H9 (cell line): ENCODE results near the gene RAB26. TPM values are rescaled to one million over a fixed set of nuclear protein-coding genes. Genes with fewer than 3 reads are reported as not detected.

Experiments used
- DNase-seq: peaks from one replicate; pipeline ENCODE4 v3.0.0-alpha.2; 2017
- H2AFZ ChIP-seq: one replicate; pipeline ENCODE4 v1.6.1; 2013; ENCODE audit warnings: mild to moderate bottlenecking, low read length, control low read depth, moderate library complexity
- H2AK5ac ChIP-seq: 2 replicates; pipeline ENCODE4 v1.6.1; 2013; ENCODE audit warnings: low read length, control low read depth, mixed read lengths; ENCODE audit not compliant: insufficient read length
- H2BK120ac ChIP-seq: one replicate; pipeline ENCODE4 v1.6.1; 2013; ENCODE audit warnings: low read depth, mild to moderate bottlenecking, low read length, control low read depth, inconsistent platforms; ENCODE audit not compliant: poor library complexity, severe bottlenecking
- H2BK12ac ChIP-seq: 2 replicates; pipeline ENCODE4 v1.6.1; 2013; ENCODE audit warnings: low read length, control low read depth, mixed read lengths, low read depth; ENCODE audit not compliant: insufficient read length
- H2BK15ac ChIP-seq: 2 replicates; pipeline ENCODE4 v1.6.1; 2013; ENCODE audit warnings: low read depth, low read length, control low read depth
- H2BK20ac ChIP-seq: one replicate; pipeline ENCODE4 v1.6.1; 2013; ENCODE audit warnings: low read depth, mild to moderate bottlenecking, low read length, control low read depth, inconsistent platforms; ENCODE audit not compliant: poor library complexity, severe bottlenecking
- H2BK5ac ChIP-seq: 2 replicates; pipeline ENCODE4 v1.6.1; 2013; ENCODE audit warnings: low read length, control low read depth, mixed read lengths; ENCODE audit not compliant: insufficient read length
- H3K14ac ChIP-seq: 2 replicates; pipeline ENCODE4 v1.6.1; 2013; ENCODE audit warnings: low read length, control low read depth; ENCODE audit not compliant: insufficient read depth
- H3K18ac ChIP-seq: 2 replicates; pipeline ENCODE4 v1.6.1; 2013; ENCODE audit warnings: low read depth, mild to moderate bottlenecking, mixed read lengths, low read length, control low read depth; ENCODE audit not compliant: insufficient read length
- H3K23ac ChIP-seq: 2 replicates; pipeline ENCODE4 v1.6.1; 2013; ENCODE audit warnings: low read length, control low read depth, mixed read lengths, low read depth; ENCODE audit not compliant: insufficient read length
- H3K23me2 ChIP-seq: 2 replicates; pipeline ENCODE4 v1.6.1; 2013; ENCODE audit warnings: low read depth, mild to moderate bottlenecking, mixed read lengths, low read length, control low read depth; ENCODE audit not compliant: insufficient read length, poor library complexity, severe bottlenecking
- H3K27ac ChIP-seq: 2 replicates; pipeline ENCODE4 v1.5.1; 2013; ENCODE audit warnings: low read length, control low read depth, mixed read lengths, low read depth; ENCODE audit not compliant: insufficient read length
- H3K27me3 ChIP-seq: 2 replicates; pipeline ENCODE4 v1.6.1; 2013; ENCODE audit warnings: low read length, control low read depth, inconsistent platforms; ENCODE audit not compliant: insufficient read depth
- H3K4ac ChIP-seq: 2 replicates; pipeline ENCODE4 v1.6.1; 2013; ENCODE audit warnings: low read depth, mild to moderate bottlenecking, control low read depth, inconsistent platforms, low read length, moderate library complexity
- H3K4me1 ChIP-seq: 2 replicates; pipeline ENCODE4 v1.6.1; 2013; ENCODE audit warnings: low read length, control low read depth, inconsistent platforms; ENCODE audit not compliant: insufficient read depth
- H3K4me2 ChIP-seq: 2 replicates; pipeline ENCODE4 v1.6.1; 2013; ENCODE audit warnings: low read length, control low read depth, mixed read lengths; ENCODE audit not compliant: insufficient read length, insufficient read depth
- H3K56ac ChIP-seq: 2 replicates; pipeline ENCODE4 v1.6.1; 2013; ENCODE audit warnings: low read depth, mild to moderate bottlenecking, mixed read lengths, low read length, control low read depth; ENCODE audit not compliant: insufficient read length
- H3K79me1 ChIP-seq: 2 replicates; pipeline ENCODE4 v1.6.1; 2013; ENCODE audit warnings: low read depth, mild to moderate bottlenecking, moderate library complexity, low read length, control low read depth, inconsistent platforms; ENCODE audit not compliant: insufficient read depth, poor library complexity, severe bottlenecking
- H3K79me2 ChIP-seq: 2 replicates; pipeline ENCODE4 v1.6.1; 2013; ENCODE audit warnings: low read length, control low read depth, inconsistent platforms; ENCODE audit not compliant: insufficient read depth
- H3K9ac ChIP-seq: 2 replicates; pipeline ENCODE4 v1.6.1; 2013; ENCODE audit warnings: low read length, control low read depth, mixed read lengths; ENCODE audit not compliant: insufficient read length; ENCODE audit errors: extremely low read depth
- H3K9me3 ChIP-seq: one replicate; pipeline ENCODE4 v1.6.1; 2013; ENCODE audit warnings: low read depth, low read length, inconsistent platforms; ENCODE audit not compliant: control insufficient read depth
- H3T11ph ChIP-seq: one replicate; pipeline ENCODE4 v1.6.1; 2013; ENCODE audit warnings: mild to moderate bottlenecking, low read length, control low read depth, inconsistent platforms
- H4K20me1 ChIP-seq: one replicate; pipeline ENCODE4 v1.6.1; 2013; ENCODE audit not compliant: control insufficient read depth, insufficient read length, insufficient read depth
- H4K5ac ChIP-seq: 2 replicates; pipeline ENCODE4 v1.6.1; 2013; ENCODE audit warnings: low read depth, mild to moderate bottlenecking, mixed read lengths, low read length, control low read depth; ENCODE audit not compliant: insufficient read length
- H4K8ac ChIP-seq: replicated peaks from 2 replicates; pipeline ENCODE4 v1.6.1; 2013; ENCODE audit warnings: low read length, control low read depth, mixed read lengths, low read depth; ENCODE audit not compliant: insufficient read length
- H4K91ac ChIP-seq: 2 replicates; pipeline ENCODE4 v1.6.1; 2013; ENCODE audit warnings: low read depth, mild to moderate bottlenecking, moderate library complexity, mixed read lengths, low read length, control low read depth; ENCODE audit not compliant: insufficient read length
- H3K27ac Mint-ChIP-seq, 3 experiments: 2 replicates in 2 of 3; 3 replicates in 1 of 3; pipeline ENCODE4 v1.8.0; 2020 to 2021; ENCODE audit warnings: mixed read lengths in 3 of 3, mild to moderate bottlenecking in 1 of 3, moderate library complexity in 1 of 3
- H3K27me3 Mint-ChIP-seq: 2 replicates; pipeline ENCODE4 v1.8.0; 2021; ENCODE audit warnings: low read depth, mild to moderate bottlenecking, moderate library complexity, mixed read lengths
- H3K36me3 Mint-ChIP-seq, 3 experiments: 2 replicates in 2 of 3; 3 replicates in 1 of 3; pipeline ENCODE4 v1.8.0; 2020 to 2021; ENCODE audit warnings: low read depth in 3 of 3, mixed read lengths in 3 of 3; ENCODE audit not compliant: insufficient read depth in 1 of 3
- H3K4me1 Mint-ChIP-seq, 2 experiments: 2 replicates each; pipeline ENCODE4 v1.8.0; 2020; ENCODE audit warnings: mixed read lengths in 2 of 2
- H3K4me3 Mint-ChIP-seq, 2 experiments: 2 replicates in 1 of 2; 3 replicates in 1 of 2; pipeline ENCODE4 v1.8.0; 2020 to 2021; ENCODE audit warnings: mild to moderate bottlenecking in 2 of 2, mixed read lengths in 2 of 2, moderate library complexity in 1 of 2
- H3K9me3 Mint-ChIP-seq, 2 experiments: 2 replicates in 1 of 2; 3 replicates in 1 of 2; pipeline ENCODE4 v1.8.0; 2020; ENCODE audit warnings: mild to moderate bottlenecking in 2 of 2, mixed read lengths in 2 of 2, moderate library complexity in 1 of 2
- WGBS: extraction: QIAGEN DNeasy Blood & Tissue Kit; methylation state at CpG from one replicate; pipeline ENCODE4 v1.1.7; 2013; ENCODE audit warnings: missing lambda C conversion rate, low lambda C conversion rate, mixed read lengths; ENCODE audit not compliant: insufficient read length; ENCODE audit errors: extremely low coverage; 5-methylcytosine and 5-hydroxymethylcytosine counted together
- total RNA-seq: library from RNA; stranded (reverse); gene quantifications from 2 replicates; pipeline ENCODE4 v1.2.1, GENCODE V29; 2021
- TF ChIP-seq, protein P1 (sequence below): fragments of 200-600 bp; sonication (generic); conservative IDR thresholded peaks from 3 replicates; pipeline ENCODE4 v1.8.0; 2021; ENCODE audit warnings: antibody characterized with exemption, mild to moderate bottlenecking

RAB26 gene
- total RNA-seq, 1 experiment from 2014 or later = 2.4 TPM

DNA sequence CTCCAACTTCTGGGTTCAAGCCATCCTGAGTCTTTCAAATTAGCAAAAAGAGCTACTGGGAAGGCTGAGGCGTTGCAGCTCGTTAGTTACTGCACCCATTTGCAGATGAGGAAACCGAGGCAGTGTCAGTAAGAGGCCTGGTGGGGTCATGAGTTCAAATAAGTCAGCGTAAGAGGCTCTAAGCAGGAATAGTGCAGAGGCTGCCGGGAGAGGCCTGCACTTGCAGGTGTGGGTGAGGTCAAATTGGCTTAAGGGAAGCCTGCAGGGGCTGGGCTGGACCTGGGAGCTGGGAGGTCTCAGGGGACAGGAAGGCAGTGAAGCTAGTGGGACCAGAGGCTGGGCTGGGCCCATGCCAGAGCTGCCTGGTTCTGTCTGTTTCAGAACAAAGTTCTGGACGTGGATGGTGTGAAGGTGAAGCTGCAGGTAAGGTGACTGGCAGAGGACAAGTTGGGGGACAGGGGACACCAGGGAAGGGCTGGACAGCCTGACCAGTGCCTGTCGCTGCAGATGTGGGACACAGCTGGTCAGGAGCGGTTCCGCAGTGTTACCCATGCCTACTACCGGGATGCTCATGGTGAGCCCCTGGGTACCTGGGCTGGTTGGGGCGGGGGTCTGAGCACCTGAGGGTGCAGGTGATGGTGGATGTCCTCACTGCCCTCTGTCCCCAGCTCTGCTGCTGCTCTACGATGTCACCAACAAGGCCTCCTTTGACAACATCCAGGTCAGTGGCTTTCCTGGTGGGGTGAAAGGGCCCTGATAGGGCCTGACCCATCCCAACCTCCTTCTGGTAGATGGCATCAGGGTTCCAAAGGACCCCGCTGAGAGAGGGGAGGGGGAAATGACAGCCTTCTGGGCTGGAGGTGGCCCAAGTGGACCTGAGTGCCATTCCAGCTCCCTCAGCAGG, 3.0 kb downstream of the RAB26 start:
- H3K9me3 ChIP-seq = no peaks in the 10 kb centered on the region
- Mint-ChIP-seq H3K27me3 (peaks cover 5% of the 10 kb centered on the region), H3K4me3 (peak overlapping the region; percentile 97), H3K27ac (peak overlapping the region in 2 of 3 experiments; percentile 82 to 96; a peak in 4 of 7 replicates), H3K4me1 (peaks cover 28 to 47% of the 10 kb centered on the region in 2 experiments), H3K36me3 (peaks cover 28 to 43% (median 34%) of the 10 kb centered on the region in 3 experiments), H3K9me3 (peaks cover 0 to 9% of the 10 kb centered on the region in 2 experiments; a peak in 3 of 5 replicates)
- H2AK5ac ChIP-seq = no peak overlapping the region
- H2BK120ac ChIP-seq = no peak overlapping the region
- DNase-seq = peak; percentile 77
- H4K8ac ChIP-seq = no peak overlapping the region
- no peak overlapping the region for H3K56ac ChIP-seq
- H2BK20ac ChIP-seq = no peak overlapping the region
- no peak overlapping the region for H4K5ac ChIP-seq
- H3K4ac ChIP-seq = no peak overlapping the region
- H3K18ac ChIP-seq = no peak overlapping the region
- H3K9ac ChIP-seq = no peak overlapping the region
- peaks cover 3% of the 10 kb centered on the region; the same call in 1 of the 2 replicates for H3K4me1 ChIP-seq
- no peak overlapping the region for H3K23ac ChIP-seq
- no CpG with 5 or more reads among the region's 13 CpGs for WGBS
- H2BK5ac ChIP-seq = no peak overlapping the region
- no peak overlapping the region for H2AFZ ChIP-seq
- H3K27me3 ChIP-seq = no peaks in the 10 kb centered on the region
- H3K4me2 ChIP-seq = peak overlapping the region; percentile 56
- H3K27ac ChIP-seq = no peak overlapping the region
- no peak overlapping the region for H2BK12ac ChIP-seq
- H3K14ac ChIP-seq = no peak overlapping the region
- TF ChIP-seq, protein P1, sequence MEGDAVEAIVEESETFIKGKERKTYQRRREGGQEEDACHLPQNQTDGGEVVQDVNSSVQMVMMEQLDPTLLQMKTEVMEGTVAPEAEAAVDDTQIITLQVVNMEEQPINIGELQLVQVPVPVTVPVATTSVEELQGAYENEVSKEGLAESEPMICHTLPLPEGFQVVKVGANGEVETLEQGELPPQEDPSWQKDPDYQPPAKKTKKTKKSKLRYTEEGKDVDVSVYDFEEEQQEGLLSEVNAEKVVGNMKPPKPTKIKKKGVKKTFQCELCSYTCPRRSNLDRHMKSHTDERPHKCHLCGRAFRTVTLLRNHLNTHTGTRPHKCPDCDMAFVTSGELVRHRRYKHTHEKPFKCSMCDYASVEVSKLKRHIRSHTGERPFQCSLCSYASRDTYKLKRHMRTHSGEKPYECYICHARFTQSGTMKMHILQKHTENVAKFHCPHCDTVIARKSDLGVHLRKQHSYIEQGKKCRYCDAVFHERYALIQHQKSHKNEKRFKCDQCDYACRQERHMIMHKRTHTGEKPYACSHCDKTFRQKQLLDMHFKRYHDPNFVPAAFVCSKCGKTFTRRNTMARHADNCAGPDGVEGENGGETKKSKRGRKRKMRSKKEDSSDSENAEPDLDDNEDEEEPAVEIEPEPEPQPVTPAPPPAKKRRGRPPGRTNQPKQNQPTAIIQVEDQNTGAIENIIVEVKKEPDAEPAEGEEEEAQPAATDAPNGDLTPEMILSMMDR = no peak
- no peaks in the 10 kb centered on the region for H3K79me1 ChIP-seq
- no peak overlapping the region for H2BK15ac ChIP-seq
- no peaks in the 10 kb centered on the region for H4K20me1 ChIP-seq
- H4K91ac ChIP-seq = no peak overlapping the region
- peaks cover 30% of the 10 kb centered on the region for H3K23me2 ChIP-seq
- H3T11ph ChIP-seq = no peak overlapping the region
- peaks cover 17% of the 10 kb centered on the region; the same call in 1 of the 2 replicates for H3K79me2 ChIP-seq
